CD14-positive monocyte (primary cell): Measurements from ENCODE around the gene CNEP1R1. TPM values are rescaled to one million over a fixed set of nuclear protein-coding genes. Genes with fewer than 3 reads are reported as not detected.

Experiments
- DNase-seq, 3 donors: peaks; one replicate each; pipeline ENCODE4 v3.0.0-alpha.2; 2011 to 2022
- H2AFZ ChIP-seq: 2 replicates; pipeline ENCODE4 v1.6.0; 2012; ENCODE audit warnings: mild to moderate bottlenecking, low read depth, low read length, inconsistent platforms; ENCODE audit not compliant: insufficient read depth, poor library complexity, severe bottlenecking
- H3K27ac ChIP-seq, 2 donors: 1 replicate in 1 of 2; 2 replicates in 1 of 2; pipeline ENCODE4 v1.5.1; 2012 to 2013; ENCODE audit warnings: low read length in 2 of 2, control low read depth in 1 of 2, inconsistent platforms in 1 of 2, low read depth in 1 of 2, mild to moderate bottlenecking in 1 of 2
- H3K27me3 ChIP-seq, 2 donors: one replicate each; pipeline versions ENCODE4 v1.6.0 to v1.6.1; 2011 to 2013; ENCODE audit warnings: low read length in 2 of 2; ENCODE audit not compliant: control insufficient read depth in 2 of 2, insufficient read depth in 2 of 2
- H3K36me3 ChIP-seq, 2 donors: replicated peaks in 1 of 2; 1 replicate in 1 of 2; 2 replicates in 1 of 2; pipeline versions ENCODE4 v1.5.1 to v1.6.1; 2012 to 2013; ENCODE audit warnings: low read length in 2 of 2, control low read depth in 1 of 2, inconsistent platforms in 1 of 2, mild to moderate bottlenecking in 1 of 2; ENCODE audit not compliant: insufficient read depth in 2 of 2, control insufficient read depth in 1 of 2
- H3K4me1 ChIP-seq, 2 donors: 1 replicate in 1 of 2; 2 replicates in 1 of 2; pipeline versions ENCODE4 v1.5.1 to v1.6.1; 2012 to 2013; ENCODE audit warnings: low read length in 2 of 2, control low read depth in 1 of 2, inconsistent platforms in 1 of 2, mild to moderate bottlenecking in 1 of 2, moderate library complexity in 1 of 2; ENCODE audit not compliant: insufficient read depth in 2 of 2, control insufficient read depth in 1 of 2
- H3K4me2 ChIP-seq: replicated peaks from 2 replicates; pipeline ENCODE3; 2012; ENCODE audit warnings: low read length, moderate library complexity, mild to moderate bottlenecking; ENCODE audit not compliant: poor library complexity, severe bottlenecking; ENCODE audit errors: extremely low read depth
- H3K4me3 ChIP-seq, 3 experiments: fragments of 200-600 bp in 1 of 3; sonication (generic) in 1 of 3; replicated peaks in 1 of 3; 1 replicate in 2 of 3; 2 replicates in 1 of 3; pipeline ENCODE4 v1.5.1; 2011 to 2013; ENCODE audit warnings: low read length in 3 of 3, mild to moderate bottlenecking in 3 of 3, control low read depth in 2 of 3, low read depth in 2 of 3, inconsistent platforms in 1 of 3, moderate library complexity in 1 of 3
- H3K79me2 ChIP-seq: 2 replicates; pipeline ENCODE4 v1.6.0; 2012; ENCODE audit warnings: mild to moderate bottlenecking, control low read depth, inconsistent platforms, low read length, moderate library complexity; ENCODE audit not compliant: insufficient read depth
- H3K9ac ChIP-seq: 2 replicates; pipeline ENCODE4 v1.6.0; 2017; ENCODE audit warnings: low read length, mild to moderate bottlenecking; ENCODE audit not compliant: insufficient read depth, poor library complexity, severe bottlenecking
- H3K9me3 ChIP-seq, 2 donors: replicated peaks in 1 of 2; 1 replicate in 1 of 2; 2 replicates in 1 of 2; pipeline versions ENCODE4 v1.5.1 to v1.6.1; 2012 to 2013; ENCODE audit warnings: low read length in 2 of 2, control low read depth in 1 of 2; ENCODE audit not compliant: control insufficient read depth in 1 of 2, insufficient read depth in 1 of 2
- H4K20me1 ChIP-seq: 2 replicates; pipeline ENCODE4 v1.6.0; 2012; ENCODE audit warnings: mild to moderate bottlenecking, low read length, control low read depth, moderate library complexity; ENCODE audit not compliant: insufficient read depth
- H3K27ac Mint-ChIP-seq, 7 donors: one replicate each; pipeline ENCODE4 v1.8.0; 2020; ENCODE audit warnings: mild to moderate bottlenecking in 7 of 7, mixed read lengths in 7 of 7, moderate library complexity in 6 of 7, inconsistent platforms in 2 of 7
- H3K27me3 Mint-ChIP-seq, 3 donors: one replicate each; pipeline ENCODE4 v1.8.0; 2021 to 2022; ENCODE audit warnings: low read depth in 3 of 3, mild to moderate bottlenecking in 3 of 3, mixed read lengths in 3 of 3, moderate library complexity in 3 of 3, inconsistent platforms in 1 of 3
- H3K36me3 Mint-ChIP-seq, 2 donors: one replicate each; pipeline ENCODE4 v1.8.0; 2020; ENCODE audit warnings: mixed read lengths in 2 of 2, inconsistent platforms in 1 of 2, mild to moderate bottlenecking in 1 of 2
- H3K4me1 Mint-ChIP-seq: one replicate; pipeline ENCODE4 v1.8.0; 2020; ENCODE audit warnings: mild to moderate bottlenecking, mixed read lengths
- H3K4me3 Mint-ChIP-seq, 2 donors: one replicate each; pipeline ENCODE4 v1.8.0; 2020; ENCODE audit warnings: mild to moderate bottlenecking in 2 of 2, mixed read lengths in 2 of 2, moderate library complexity in 1 of 2
- H3K9me3 Mint-ChIP-seq, 7 donors: one replicate each; pipeline ENCODE4 v1.8.0; 2020 to 2022; ENCODE audit warnings: mixed read lengths in 7 of 7, mild to moderate bottlenecking in 6 of 7, moderate library complexity in 6 of 7, inconsistent platforms in 2 of 7
- CTCF ChIP-seq: fragments of 200-600 bp; IDR thresholded peaks from one replicate; pipeline ENCODE4 v1.8.0; 2022; ENCODE audit warnings: antibody characterized with exemption, mild to moderate bottlenecking
- WGBS: methylation state at CpG from one replicate; pipeline ENCODE4 v1.1.5; 2013; ENCODE audit warnings: missing lambda C conversion rate; ENCODE audit not compliant: insufficient coverage; 5-methylcytosine and 5-hydroxymethylcytosine counted together
- intact Hi-C, 2 donors: fragments of 100-400 bp; cut with micrococcal nuclease; formaldehyde crosslinking; loops; one replicate each; pipeline versions ENCODE4 v1.15.0 to v1.15.1; 2023
- polyA plus RNA-seq, 3 donors: library from polyadenylated mRNA; depleted of rRNA in 1 of 3; unstranded in 2 of 3; stranded (reverse) in 1 of 3; fragments of 300-500 nt in 2 of 3; fragments of >200 nt in 1 of 3; fragmentation: Illumina TruSeq in 2 of 3; gene quantifications; 1 replicate in 2 of 3; 2 replicates in 1 of 3; pipeline ENCODE4 v1.2.3, GENCODE V29; 2012 to 2021

CNEP1R1 gene
- polyA plus RNA-seq, 3 donors = 13.7 to 49.6 (median 19.3) TPM

- Histone ChIP-seq H3K79me2 (no peaks in the 10 kb centered on the region), H3K4me2 (no peak overlapping the region), H3K4me1 (no peaks in the 10 kb centered on the region), H3K9ac (no peak overlapping the region), H3K4me3 (no peak overlapping the region), H3K9me3 (no peaks in the 10 kb centered on the region), H4K20me1 (no peaks in the 10 kb centered on the region), H2AFZ (peak overlapping the region; percentile 25), H3K27me3 (no peaks in the 10 kb centered on the region), H3K27ac (no peak overlapping the region), H3K36me3 (no peaks in the 10 kb centered on the region)
- Mint-ChIP-seq H3K36me3 (no peaks in the 10 kb centered on the region), H3K27ac (no peak overlapping the region), H3K9me3 (peaks cover 0 to 7% (median 0%) of the 10 kb centered on the region in 7 donors), H3K4me3 (no peak overlapping the region), H3K4me1 (peaks cover 5% of the 10 kb centered on the region), H3K27me3 (peaks cover 2 to 5% (median 4%) of the 10 kb centered on the region in 3 donors)
- intact Hi-C loops = no loop called here
- no peak for TF ChIP-seq CTCF
- no peak for DNase-seq
- WGBS = no CpG with 5 or more reads among the region's 6 CpGs
Observed at GRCh38 chr16:50046853-50047252, 21.8 kb downstream of the CNEP1R1 start.

GRCh38 chr16:50047864-50048263 lies 22.8 kb downstream of the CNEP1R1 start:
- H3K36me3 Mint-ChIP-seq = no peaks in the 10 kb centered on the region
- no peak overlapping the region for H3K27ac Mint-ChIP-seq
- H3K4me2 ChIP-seq = no peak overlapping the region
- H3K36me3 ChIP-seq = no peaks in the 10 kb centered on the region
- peaks cover 5% of the 10 kb centered on the region for H3K4me1 Mint-ChIP-seq
- H3K4me3 ChIP-seq = no peak overlapping the region
- 83% methylated on average over 1 of the region's 2 CpGs for WGBS
- H3K27me3 ChIP-seq = no peaks in the 10 kb centered on the region
- H3K9ac ChIP-seq = no peak overlapping the region
- peaks cover 2 to 5% (median 4%) of the 10 kb centered on the region in 3 donors for H3K27me3 Mint-ChIP-seq
- H3K27ac ChIP-seq = no peak overlapping the region
- H3K79me2 ChIP-seq = no peaks in the 10 kb centered on the region
- no peak overlapping the region for H3K4me3 Mint-ChIP-seq
- peak overlapping the region; percentile 25 for H2AFZ ChIP-seq
- H3K4me1 ChIP-seq = no peaks in the 10 kb centered on the region
- no peaks in the 10 kb centered on the region for H4K20me1 ChIP-seq
- DNase-seq = no peak
- H3K9me3 ChIP-seq = no peaks in the 10 kb centered on the region
- peaks cover 0 to 8% (median 0%) of the 10 kb centered on the region in 7 donors for H3K9me3 Mint-ChIP-seq
- no peak for TF ChIP-seq CTCF
- intact Hi-C loops = no loop called here
